T47D (cell line): ENCODE data around the gene TPRX1.
A peak's percentile ranks its signal among the peaks of the same experiment; 100 is the strongest.
"Not testable (repeated sequence)": the region's sequence is repeated elsewhere in the genome, so short reads cannot be mapped to it uniquely, and the experiment has no call there.

Experiments
- DNase-seq, 2 experiments: peaks; one replicate each; pipeline versions ENCODE4 v3.0.0 to v3.0.0-alpha.2; 2011 to 2012; ENCODE audit warnings: low read depth in 1 of 2, low spot score in 1 of 2
- JUND ChIP-seq: IDR thresholded peaks from 2 replicates; pipeline ENCODE4 v1.6.1; 2012; ENCODE audit warnings: low read depth
- in situ Hi-C: cut with HindIII; loops from 2 replicates; pipeline ENCODE4 v1.10.0; 2016; ENCODE audit warnings: low sequenced_read_pairs, low pct_unique_long_range_greater_than_20kb

The TPRX1 gene

GRCh38 chr19:47796785-47797184 is 7.6 kb downstream of the TPRX1 start:
- no peak for DNase-seq
- no peak for TF ChIP-seq JUND
- in situ Hi-C loops: no loop called here

GRCh38 chr19:47794526-47794925 is 9.8 kb downstream of the TPRX1 start:
- in situ Hi-C loops: no loop called here
- no peak for DNase-seq

GRCh38 chr19:47792616-47793015 is 11.7 kb downstream of the TPRX1 start:
- in situ Hi-C loops: no loop called here
- no peak for DNase-seq
- TF ChIP-seq JUND: no peak

More at GRCh38 chr19:47794526-47794925, 9.8 kb downstream of the TPRX1 start:
- TF ChIP-seq JUND: no peak

GRCh38 chr19:47790398-47790814 is 13.9 kb downstream of the TPRX1 start:
- peak; percentile 67 to 76 for DNase-seq
- in situ Hi-C loops: no loop called here
- no peak for TF ChIP-seq JUND

GRCh38 chr19:47789811-47790210 is 14.5 kb downstream of the TPRX1 start:
- in situ Hi-C loops, DNase-seq: not testable (repeated sequence)

- in situ Hi-C loops, DNase-seq: not testable (repeated sequence)
Measured at GRCh38 chr19:47787307-47787706, 17.0 kb downstream of the TPRX1 start.

GRCh38 chr19:47786566-47786965 is 17.8 kb downstream of the TPRX1 start:
- no peak for DNase-seq
- TF ChIP-seq JUND: no peak
- in situ Hi-C loops: no loop called here

- in situ Hi-C loops: no loop called here
- TF ChIP-seq JUND: no peak
- DNase-seq: no peak
Measured at GRCh38 chr19:47781590-47782262, 22.6 kb downstream of the TPRX1 start.

GRCh38 chr19:47780215-47780551 is 24.2 kb downstream of the TPRX1 start:
- no peak for DNase-seq
- in situ Hi-C loops: no loop called here
- TF ChIP-seq JUND: no peak

GRCh38 chr19:47779524-47780214 is 24.7 kb downstream of the TPRX1 start:
- peak; percentile 13 to 57 for DNase-seq
- TF ChIP-seq JUND: no peak
- in situ Hi-C loops: no loop called here

- peak; percentile 28 to 35 for DNase-seq
- no peak for TF ChIP-seq JUND
- in situ Hi-C loops: no loop called here
Measured at GRCh38 chr19:47778954-47779351, 25.4 kb downstream of the TPRX1 start.

GRCh38 chr19:47778049-47778953 is 26.1 kb downstream of the TPRX1 start, which contains the start of gene SELENOW:
TSS of gene SELENOW (plus strand) at chr19:47778703. CDS start at chr19:47778786, 83 bp downstream.
- peak; percentile 73 to 83 for DNase-seq
- no peak for TF ChIP-seq JUND
- in situ Hi-C loops: no loop called here

GRCh38 chr19:47777245-47778048 is 26.9 kb downstream of the TPRX1 start:
- in situ Hi-C loops, DNase-seq: not testable (repeated sequence)
